IMR-90 (cell line): ENCODE data around the gene USP6NL. TPM values are rescaled to one million over a fixed set of nuclear protein-coding genes. Genes with fewer than 3 reads are reported as not detected.

Source experiments
- ATAC-seq: fragments of 200-7000 bp; cut with Tn5 transposase; 2 replicates; pipeline ENCODE4 v1.9.1; 2020; ENCODE audit warnings: low read depth, mild to moderate bottlenecking, moderate library complexity
- BruUV-seq: library from RNA; stranded (reverse); fragments of 400-500 nt; replicated peaks from 2 replicates; lab custom pipeline; 2021; lab: Mats Ljungman, UMichigan
- CTCF ChIA-PET: fragments of 300-600 bp; formaldehyde crosslinking; extraction: SDS; loops from one replicate; lab custom pipeline; 2021; ENCODE audit warnings: antibody characterized with exemption; lab: Yijun Ruan, JAX
- POLR2A ChIA-PET: fragments of 300-600 bp; sonication (Branson Sonifier 250); formaldehyde crosslinking; loops from one replicate; lab custom pipeline; 2022; ENCODE audit warnings: antibody characterized with exemption; ENCODE audit not compliant: unreplicated experiment; lab: Charles Lee
- DNase-seq: peaks from one replicate; pipeline ENCODE4 v3.0.0; 2013
- H2AFZ ChIP-seq: replicated peaks from 2 replicates; pipeline ENCODE3; 2013; ENCODE audit warnings: low read length, mild to moderate bottlenecking; ENCODE audit not compliant: poor library complexity
- H2AK5ac ChIP-seq: 2 replicates; pipeline ENCODE4 v1.6.1; 2013; ENCODE audit warnings: low read depth, low read length, inconsistent platforms
- H2AK9ac ChIP-seq: replicated peaks from 2 replicates; pipeline ENCODE3; 2013; ENCODE audit warnings: mild to moderate bottlenecking, low read depth, low read length, moderate library complexity; ENCODE audit not compliant: poor library complexity
- H2BK120ac ChIP-seq: 2 replicates; pipeline ENCODE4 v1.6.1; 2013; ENCODE audit warnings: low read depth, low read length, inconsistent platforms
- H2BK15ac ChIP-seq: 3 replicates; pipeline ENCODE4 v1.6.1; 2013; ENCODE audit warnings: low read depth, low read length, inconsistent platforms
- H2BK20ac ChIP-seq: 2 replicates; pipeline ENCODE4 v1.6.1; 2013; ENCODE audit warnings: low read depth, mild to moderate bottlenecking, inconsistent platforms, low read length, moderate library complexity
- H2BK5ac ChIP-seq: 2 replicates; pipeline ENCODE4 v1.6.1; 2013; ENCODE audit warnings: mild to moderate bottlenecking, low read depth, low read length, inconsistent platforms; ENCODE audit not compliant: poor library complexity, severe bottlenecking
- H3K14ac ChIP-seq: replicated peaks from 2 replicates; pipeline ENCODE4 v1.6.1; 2013; ENCODE audit warnings: low read depth, low read length, inconsistent platforms
- H3K18ac ChIP-seq: 2 replicates; pipeline ENCODE4 v1.6.1; 2013; ENCODE audit warnings: low read depth, low read length, control low read depth
- H3K23ac ChIP-seq: 2 replicates; pipeline ENCODE4 v1.6.1; 2013; ENCODE audit warnings: low read depth, low read length, inconsistent platforms
- H3K27ac ChIP-seq: 2 replicates; pipeline ENCODE4 v1.5.1; 2013; ENCODE audit warnings: mild to moderate bottlenecking, control low read depth, low read length; ENCODE audit not compliant: insufficient read depth
- H3K27me3 ChIP-seq: 2 replicates; pipeline ENCODE4 v1.6.1; 2013; ENCODE audit warnings: low read length; ENCODE audit not compliant: control insufficient read depth, insufficient read depth
- H3K36me3 ChIP-seq: 2 replicates; pipeline ENCODE4 v1.6.1; 2013; ENCODE audit warnings: low read length, mixed read lengths; ENCODE audit not compliant: control insufficient read depth, insufficient read depth
- H3K4ac ChIP-seq: 2 replicates; pipeline ENCODE4 v1.6.1; 2013; ENCODE audit warnings: low read depth, low read length, inconsistent platforms
- H3K4me1 ChIP-seq: 2 replicates; pipeline ENCODE4 v1.6.1; 2013; ENCODE audit warnings: low read length, mixed read lengths; ENCODE audit not compliant: control insufficient read depth, insufficient read depth
- H3K4me2 ChIP-seq: 2 replicates; pipeline ENCODE4 v1.6.1; 2013; ENCODE audit warnings: low read depth, mild to moderate bottlenecking, control low read depth, low read length, moderate library complexity
- H3K4me3 ChIP-seq: 2 replicates; pipeline ENCODE4 v1.5.1; 2013; ENCODE audit warnings: low read depth, mild to moderate bottlenecking, control low read depth, low read length, moderate library complexity; ENCODE audit not compliant: insufficient read depth
- H3K56ac ChIP-seq: 2 replicates; pipeline ENCODE4 v1.6.1; 2013; ENCODE audit warnings: low read length, inconsistent platforms; ENCODE audit not compliant: insufficient read depth; ENCODE audit errors: extremely low read depth
- H3K79me1 ChIP-seq, 2 experiments: 2 replicates each; pipeline ENCODE4 v1.6.1; 2013; ENCODE audit warnings: low read length in 2 of 2, inconsistent platforms in 1 of 2, low read depth in 1 of 2
- H3K9ac ChIP-seq: 2 replicates; pipeline ENCODE4 v1.6.1; 2013; ENCODE audit warnings: low read depth, low read length, control low read depth
- H3K9me1 ChIP-seq: 2 replicates; pipeline ENCODE4 v1.6.1; 2013; ENCODE audit warnings: low read length, inconsistent platforms; ENCODE audit not compliant: insufficient read depth
- H3K9me3 ChIP-seq: 2 replicates; pipeline ENCODE4 v1.6.1; 2013; ENCODE audit warnings: low read length; ENCODE audit not compliant: control insufficient read depth, insufficient read depth
- H4K20me1 ChIP-seq: 2 replicates; pipeline ENCODE4 v1.6.1; 2013; ENCODE audit warnings: low read length, inconsistent platforms; ENCODE audit not compliant: insufficient read depth
- H4K5ac ChIP-seq: 2 replicates; pipeline ENCODE4 v1.6.1; 2013; ENCODE audit warnings: mild to moderate bottlenecking, low read depth, low read length, control low read depth
- H4K8ac ChIP-seq, 2 experiments: 2 replicates each; pipeline ENCODE4 v1.6.1; 2013; ENCODE audit warnings: low read depth in 2 of 2, low read length in 2 of 2, control low read depth in 1 of 2, inconsistent platforms in 1 of 2
- H4K91ac ChIP-seq: 2 replicates; pipeline ENCODE4 v1.6.1; 2013; ENCODE audit warnings: low read depth, low read length, inconsistent platforms; ENCODE audit not compliant: insufficient read depth
- CHD1 ChIP-seq: IDR thresholded peaks from 2 replicates; pipeline ENCODE4 v1.6.1; 2012; ENCODE audit warnings: low read depth, low read length, improper control_type of control experiment
- FOS ChIP-seq: fragments of 150-350 bp; IDR thresholded peaks from 2 replicates; pipeline ENCODE4 v1.6.1; 2016; ENCODE audit warnings: low read depth, low read length
- MAFK ChIP-seq: IDR thresholded peaks from 2 replicates; pipeline ENCODE4 v1.6.1; 2012; ENCODE audit warnings: low read depth, low read length, improper control_type of control experiment
- NFE2L2 ChIP-seq: fragments of 150-350 bp; IDR thresholded peaks from 2 replicates; pipeline ENCODE4 v1.6.1; 2016; ENCODE audit warnings: low read depth, mild to moderate bottlenecking, low read length
- POLR2A ChIP-seq: IDR thresholded peaks from 2 replicates; pipeline ENCODE4 v1.6.1; 2012; ENCODE audit warnings: mild to moderate bottlenecking, low read depth, low read length
- WGBS, 2 experiments: methylation state at CpG; one replicate each; pipeline versions ENCODE4 v1.1.5 to v1.1.7; 2013; ENCODE audit warnings: missing lambda C conversion rate in 2 of 2; ENCODE audit not compliant: insufficient read length in 1 of 2; ENCODE audit errors: extremely low coverage in 2 of 2; 5-methylcytosine and 5-hydroxymethylcytosine counted together
- dilution Hi-C: fragments of 300-500 bp; cut with HindIII; formaldehyde crosslinking; loops from one replicate; pipeline ENCODE4 v1.14.3; 2018; ENCODE audit warnings: low sequenced_read_pairs; ENCODE audit not compliant: unreplicated experiment
- in situ Hi-C: fragments of 300-500 bp; cut with MboI; formaldehyde crosslinking; loops from 3 replicates; pipeline ENCODE4 v1.14.3; 2019; ENCODE audit warnings: low sequenced_read_pairs, inconsistent platforms, mixed read lengths
- intact Hi-C: fragments of 100-400 bp; cut with micrococcal nuclease; formaldehyde crosslinking; loops from 2 replicates; pipeline ENCODE4 v1.10.0; 2022
- polyA plus RNA-seq, 3 experiments: library from polyadenylated mRNA; depleted of rRNA; stranded (reverse); fragments of >200 nt; gene quantifications; 2 replicates each; pipeline ENCODE4 v1.2.3, GENCODE V29; 2012; ENCODE audit warnings: low replicate concordance in 1 of 3
- total RNA-seq: library from RNA; depleted of rRNA; stranded (reverse); fragments of >200 nt; gene quantifications from 2 replicates; pipeline ENCODE4 v1.2.3, GENCODE V29; 2012

The USP6NL gene
- total and polyA plus RNA-seq, 2 of the 4 experiments (the other 2 are of a cell fraction) = 7.8 to 9.1 TPM

GRCh38 chr10:11573497-11573896 lies 38.0 kb downstream of the USP6NL start:
- no peak overlapping the region for H4K91ac ChIP-seq
- H3K79me1 ChIP-seq = peaks cover 22 to 35% of the 10 kb centered on the region in 2 experiments
- H4K20me1 ChIP-seq = no peaks in the 10 kb centered on the region; the same call in 1 of the 2 replicates
- no peak overlapping the region for H3K23ac ChIP-seq
- no peaks in the 10 kb centered on the region for H3K27me3 ChIP-seq
- H3K36me3 ChIP-seq = no peaks in the 10 kb centered on the region
- peak overlapping the region; percentile 23; the same call in 1 of the 2 replicates for H3K4me3 ChIP-seq
- peak; percentile 40 for ATAC-seq
- no peak overlapping the region for H3K56ac ChIP-seq
- no peak overlapping the region for H4K5ac ChIP-seq
- no peak overlapping the region for H3K14ac ChIP-seq
- no TSS peak for BruUV-seq
- dilution Hi-C loops (no loop called here), intact Hi-C loops (no loop called here), in situ Hi-C loops (no loop called here)
- H2BK5ac ChIP-seq = no peak overlapping the region
- H3K18ac ChIP-seq = no peak overlapping the region
- H3K9me3 ChIP-seq = no peaks in the 10 kb centered on the region
- H3K27ac ChIP-seq = no peak overlapping the region
- 60% methylated on average over 1 of the region's 3 CpGs; no CpG with 5 or more reads in 1 of the 2 experiments for WGBS, 2 experiments
- no peak overlapping the region for H2BK120ac ChIP-seq
- no peak overlapping the region for H2AK9ac ChIP-seq
- peak; percentile 63 for DNase-seq
- H2BK20ac ChIP-seq = no peak overlapping the region
- H2AFZ ChIP-seq = no peak overlapping the region
- no peak overlapping the region for H2AK5ac ChIP-seq
- no peak overlapping the region for H2BK15ac ChIP-seq
- H3K4me2 ChIP-seq = peak overlapping the region; percentile 73; the same call in 1 of the 2 replicates
- H3K4ac ChIP-seq = no peak overlapping the region
- H3K4me1 ChIP-seq = no peaks in the 10 kb centered on the region
- CTCF ChIA-PET = no interaction called here
- H4K8ac ChIP-seq = no peak overlapping the region; a peak in 1 of 4 replicates
- POLR2A ChIA-PET = no interaction called here
- H3K9me1 ChIP-seq = no peaks in the 10 kb centered on the region; the same call in 1 of the 2 replicates
- H3K9ac ChIP-seq = peak overlapping the region; percentile 34; the same call in 1 of the 2 replicates
- TF ChIP-seq NFE2L2 = no peak
- no peak for TF ChIP-seq POLR2A
- no peak for TF ChIP-seq FOS
- TF ChIP-seq MAFK = no peak
- TF ChIP-seq CHD1 = no peak
